ENCODE measurements around the gene SNAPIN.

SNAPIN gene, protein sequence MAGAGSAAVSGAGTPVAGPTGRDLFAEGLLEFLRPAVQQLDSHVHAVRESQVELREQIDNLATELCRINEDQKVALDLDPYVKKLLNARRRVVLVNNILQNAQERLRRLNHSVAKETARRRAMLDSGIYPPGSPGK

DNA sequence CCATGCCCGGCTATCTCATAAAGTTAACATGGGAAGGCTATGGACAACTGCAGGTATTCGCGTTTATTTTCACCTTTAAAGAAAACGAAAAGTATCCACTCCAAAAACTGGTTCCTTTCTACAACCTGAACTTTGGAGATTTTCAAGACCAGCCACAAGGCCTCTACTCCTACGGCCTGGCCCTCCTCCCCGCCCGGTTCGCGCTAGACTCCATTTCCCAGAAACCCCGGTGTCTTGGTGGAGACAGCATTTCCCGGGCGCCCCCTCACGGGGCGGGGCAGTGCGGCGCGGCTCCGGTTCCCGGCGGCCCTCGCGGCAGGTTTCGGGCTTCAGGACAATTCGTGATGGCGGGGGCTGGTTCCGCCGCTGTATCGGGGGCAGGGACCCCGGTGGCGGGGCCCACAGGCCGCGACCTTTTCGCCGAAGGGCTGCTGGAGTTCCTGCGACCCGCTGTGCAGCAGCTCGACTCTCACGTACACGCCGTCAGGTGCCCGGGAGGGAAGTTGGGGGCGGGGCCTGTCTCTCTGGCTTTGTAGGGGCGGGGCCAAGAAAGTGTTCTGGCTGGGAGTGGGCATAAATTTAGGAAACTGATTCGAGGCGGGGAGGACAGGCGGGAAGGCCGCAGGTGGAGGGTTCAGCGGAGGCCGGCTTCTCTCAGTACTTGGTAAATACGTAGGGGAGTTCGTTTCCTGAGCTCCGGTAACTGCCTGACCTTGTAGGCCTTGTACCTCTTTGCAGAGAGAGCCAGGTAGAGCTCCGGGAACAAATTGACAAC, at the start of gene SNAPIN:
Gene SNAPIN, plus strand, starts transcription at position 304 of the 775 bp plus-strand sequence. Its CDS starts 41 bp downstream, at position 345.
- DNase-seq (ENCODE audit: low read depth) = peak; percentile 61

DNA sequence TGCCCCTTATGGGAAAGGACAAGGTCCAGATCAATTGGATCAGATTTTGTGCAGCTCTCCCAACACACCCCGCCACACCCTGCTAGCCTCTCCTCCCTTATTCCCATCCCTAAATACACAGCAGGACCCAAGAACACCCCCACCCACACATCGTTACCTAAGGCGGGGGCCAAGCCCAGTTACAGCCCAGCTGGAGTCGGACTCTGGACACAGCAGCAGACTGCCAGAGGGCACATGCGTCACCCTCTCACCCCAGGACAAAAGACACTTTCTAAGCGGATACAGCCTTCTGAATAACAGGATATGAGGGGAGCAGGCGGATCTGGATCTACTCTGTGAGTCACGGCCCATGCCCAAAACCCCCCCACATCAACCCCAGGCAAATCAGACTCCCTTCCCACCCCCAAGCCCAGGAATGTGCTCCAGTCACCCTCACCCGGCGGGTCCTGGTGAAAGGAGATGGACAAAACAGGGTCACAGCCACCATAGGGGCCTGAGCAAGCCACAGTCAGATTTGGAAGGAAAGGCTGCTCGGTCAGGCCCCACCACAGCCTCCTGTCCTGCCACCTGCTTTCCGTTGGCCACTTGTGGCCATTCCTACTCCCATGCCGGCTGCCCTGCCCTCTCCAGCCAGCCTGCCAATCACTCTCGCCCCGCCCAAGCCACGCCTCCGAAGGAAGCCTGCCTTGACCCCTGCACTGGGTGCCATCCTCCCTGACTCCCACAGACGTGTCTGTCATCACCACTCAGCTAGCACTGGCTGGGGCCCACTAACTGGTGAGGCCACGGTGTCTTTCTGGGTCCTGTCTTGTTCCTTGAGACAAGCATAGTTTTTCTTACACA, 49.5 kb upstream of the SNAPIN start:
- DNase-seq (ENCODE audit: low read depth) = peak; percentile 86

DNA sequence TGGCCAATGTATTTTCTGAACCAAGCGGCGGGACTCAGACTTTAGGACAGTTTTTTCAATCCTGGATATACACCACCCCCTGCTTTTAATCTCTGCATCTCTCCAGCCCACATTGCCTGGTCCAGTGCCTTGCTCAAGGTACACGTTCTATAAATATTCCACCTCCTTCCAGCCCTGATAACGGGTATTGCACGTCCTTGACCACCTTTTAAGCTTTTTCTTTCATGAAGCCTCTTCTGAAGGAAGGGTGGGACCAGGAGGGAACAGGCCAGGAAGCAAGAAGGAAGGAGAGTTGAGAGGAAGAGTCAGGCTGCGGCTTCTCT, 49.0 kb upstream of the SNAPIN start:
- no peak for DNase-seq (ENCODE audit: low read depth)

DNA sequence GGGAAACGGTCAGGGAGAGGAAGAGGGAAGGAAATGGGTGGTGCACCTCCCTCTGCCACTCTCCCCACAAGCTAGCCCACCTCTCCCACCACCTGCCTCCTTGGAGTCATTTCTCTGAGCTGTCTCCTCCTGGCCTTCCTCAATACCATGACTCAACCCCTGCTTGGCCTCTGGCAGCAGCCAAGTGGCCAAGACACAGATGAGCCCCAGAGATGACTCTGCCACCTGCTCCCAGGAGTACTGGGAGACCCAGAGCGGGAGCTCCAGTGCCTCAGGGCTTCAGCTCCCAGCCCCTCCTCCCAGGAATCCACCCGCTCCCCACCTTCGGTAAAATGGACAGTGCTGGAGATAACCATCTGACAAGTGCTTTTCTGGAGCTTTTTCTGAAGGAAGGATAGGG, 48.2 kb upstream of the SNAPIN start:
- DNase-seq (ENCODE audit: low read depth) = no peak

DNA sequence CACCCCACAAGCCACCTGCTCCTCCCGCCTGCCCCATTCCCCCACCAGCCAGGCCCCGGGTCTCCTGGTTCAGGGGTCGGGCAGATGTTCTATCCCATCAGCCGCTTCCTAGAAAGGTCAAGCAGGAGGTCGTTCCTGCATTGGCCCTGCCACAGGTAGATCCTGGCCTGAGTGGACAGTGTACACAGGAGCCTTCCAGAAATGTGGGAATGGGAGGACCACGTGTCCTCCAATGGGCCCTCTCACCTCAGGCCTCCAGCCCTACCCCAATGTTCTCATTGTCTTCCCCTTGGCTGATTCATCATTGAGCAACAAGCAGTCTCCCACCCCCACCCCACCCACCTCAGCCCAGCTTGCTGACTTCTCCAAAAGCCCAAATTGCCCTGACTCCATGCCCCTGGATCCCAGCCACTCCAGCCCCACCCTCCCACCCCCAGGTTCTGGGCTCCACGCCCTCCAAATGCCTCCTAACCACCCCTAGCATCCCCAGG, 47.6 kb upstream of the SNAPIN start:
- no peak for DNase-seq (ENCODE audit: low read depth)

DNA sequence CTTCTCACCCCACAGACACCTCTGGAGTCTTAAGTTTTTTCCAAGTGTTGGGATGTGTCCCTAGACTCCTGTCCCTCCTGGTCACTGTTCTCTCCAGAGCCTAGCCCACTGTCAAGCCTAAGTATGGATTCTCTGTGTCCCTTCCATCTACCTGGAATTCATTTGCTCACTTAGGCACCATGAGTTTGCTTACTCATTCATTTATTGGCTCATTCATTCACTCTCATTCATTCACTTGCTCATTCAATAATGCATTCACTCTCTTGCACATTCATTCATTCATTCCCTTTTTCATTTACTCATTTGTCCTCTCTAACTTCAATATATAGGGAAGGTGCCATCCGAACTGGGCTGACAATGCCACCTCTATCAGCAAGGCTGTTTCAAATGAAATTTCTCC, 47.1 kb upstream of the SNAPIN start:
- DNase-seq (ENCODE audit: low read depth) = no peak

DNA sequence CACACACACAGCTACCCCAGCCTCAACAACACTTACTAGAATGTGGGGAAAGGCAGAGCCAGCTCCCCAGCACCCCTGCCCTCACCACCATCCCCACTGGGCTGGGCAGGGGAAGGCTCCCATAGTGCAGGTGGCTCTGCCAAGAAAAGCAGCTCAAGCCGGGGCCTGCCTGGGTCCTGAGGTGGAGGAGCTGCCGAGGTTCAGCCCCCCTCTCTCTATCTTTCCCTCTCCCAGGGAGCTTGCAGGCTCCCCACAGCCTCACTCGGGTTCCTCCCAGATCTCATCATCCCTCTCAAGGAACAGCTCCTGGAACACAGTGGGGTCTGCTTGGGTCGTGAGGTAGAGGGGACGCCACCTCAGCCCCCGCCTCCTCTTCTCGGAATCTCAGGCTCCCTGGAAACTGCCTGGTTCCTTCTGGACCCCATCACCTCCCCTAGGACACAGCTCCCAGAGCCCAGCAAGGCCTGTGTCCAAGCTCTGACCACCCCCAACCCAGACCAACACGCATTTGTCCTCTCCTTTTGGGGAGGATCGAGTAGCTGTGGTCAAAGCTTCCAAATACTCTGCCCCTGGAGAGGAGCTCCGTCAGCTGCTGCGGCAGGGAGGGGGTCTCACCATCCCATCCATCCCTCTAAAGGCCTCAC, 46.3 kb upstream of the SNAPIN start:
- DNase-seq (ENCODE audit: low read depth) = no peak

DNA sequence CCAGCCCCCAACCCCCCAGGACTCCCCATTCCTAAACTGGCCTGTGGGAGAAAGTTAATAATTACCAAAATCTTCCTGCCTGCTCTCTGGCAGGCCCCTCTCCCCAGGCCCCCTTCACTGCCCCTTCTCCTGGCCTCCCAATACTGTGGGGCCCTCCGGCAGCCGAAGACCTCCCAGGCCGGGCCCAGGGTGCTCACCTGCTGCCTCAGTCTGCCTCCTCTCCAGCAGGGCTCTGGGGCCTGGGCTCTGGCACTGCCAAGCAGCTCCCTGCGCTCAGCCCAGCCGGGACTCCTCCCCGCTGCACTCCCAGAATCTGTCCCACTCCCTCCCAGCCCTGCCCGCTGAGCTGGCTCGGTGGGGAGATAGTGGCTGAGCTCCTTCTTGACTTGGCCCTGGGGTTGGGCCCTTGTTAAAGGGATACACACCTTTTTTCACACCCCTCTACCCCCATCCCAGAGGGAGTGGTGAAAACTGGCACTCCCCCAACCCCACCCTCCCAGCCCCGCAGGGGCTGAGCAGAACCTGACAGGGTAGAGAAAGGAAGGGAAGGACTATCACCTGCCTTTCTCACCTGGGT, 45.7 kb upstream of the SNAPIN start, which contains the start of gene S100A16:
Gene S100A16, minus strand, starts transcription at position 383 of the 577 bp plus-strand sequence. CDS start 4,986 bp downstream, outside the sequence.
- peak; percentile 62 for DNase-seq (ENCODE audit: low read depth)

DNA sequence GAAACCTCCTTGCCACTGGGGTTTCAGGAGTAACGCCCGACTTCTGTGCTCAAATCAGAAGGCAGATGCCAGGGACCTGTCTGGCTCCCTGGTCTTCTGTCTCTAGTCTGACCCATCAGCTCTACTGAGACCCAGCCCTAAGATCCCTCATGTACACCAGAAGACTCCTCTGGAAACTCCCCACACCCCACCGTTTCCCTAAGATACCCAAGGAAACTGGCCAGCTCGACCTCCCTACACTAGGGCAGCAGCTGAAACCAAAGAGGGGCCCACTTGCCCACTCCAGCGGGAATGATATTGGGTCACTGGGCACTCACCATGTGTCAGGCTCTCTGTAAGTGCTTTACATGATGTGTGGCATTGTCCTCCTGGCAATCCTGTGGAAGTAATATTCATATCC, 45.1 kb upstream of the SNAPIN start:
- no peak for DNase-seq (ENCODE audit: low read depth)

DNA sequence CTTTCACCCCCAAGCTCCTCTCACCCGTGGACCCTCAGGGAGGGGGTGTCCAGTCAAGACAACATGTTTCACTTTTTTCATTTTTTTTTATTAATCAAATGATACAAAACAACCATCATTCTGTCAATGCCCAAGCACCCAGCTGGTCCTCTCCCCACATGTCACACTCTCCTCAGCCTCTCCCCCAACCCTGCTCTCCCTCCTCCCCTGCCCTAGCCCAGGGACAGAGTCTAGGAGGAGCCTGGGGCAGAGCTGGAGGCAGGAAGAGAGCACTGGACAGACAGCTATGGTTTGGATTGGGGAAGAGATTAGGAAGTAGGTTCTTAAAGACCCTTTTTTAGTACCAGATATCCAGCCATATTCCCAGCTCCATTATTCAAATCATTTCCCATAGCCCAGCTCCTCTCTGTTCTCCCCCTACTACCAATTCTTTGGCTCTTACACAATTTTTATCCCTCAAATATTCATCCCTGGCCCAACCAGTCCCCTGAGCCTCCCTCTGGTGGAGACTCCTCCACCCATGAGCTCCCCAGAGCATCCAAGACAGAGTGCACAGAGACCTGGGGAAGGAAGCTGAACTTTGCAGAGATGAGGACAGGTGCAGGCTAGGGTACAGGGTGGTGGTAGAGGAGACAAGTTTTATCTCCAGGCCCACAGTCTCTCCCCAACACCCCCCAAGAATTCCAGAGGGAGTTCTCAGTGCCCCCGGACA, 44.2 kb upstream of the SNAPIN start:
- no peak for DNase-seq (ENCODE audit: low read depth)

DNA sequence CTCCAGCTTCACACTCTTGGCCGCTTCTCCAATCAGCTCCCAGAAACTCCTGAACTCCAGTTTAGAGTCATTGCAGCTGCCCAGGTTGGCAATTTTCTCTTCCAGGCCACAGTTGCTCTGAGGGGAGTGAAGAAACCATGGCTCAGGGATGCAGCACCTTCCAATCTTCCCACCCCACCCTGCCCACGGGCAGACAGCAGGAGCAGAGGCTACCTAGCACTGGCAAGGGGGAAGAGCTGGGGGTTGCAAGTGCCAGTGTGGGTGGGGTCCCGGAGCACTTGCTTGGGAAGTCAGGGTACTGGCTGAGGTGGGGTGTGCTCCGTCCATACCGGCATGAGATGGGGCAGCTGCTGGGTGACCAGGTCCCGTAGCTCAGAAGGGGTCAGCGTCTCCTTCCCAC, 43.6 kb upstream of the SNAPIN start:
- DNase-seq (ENCODE audit: low read depth) = no peak

DNA sequence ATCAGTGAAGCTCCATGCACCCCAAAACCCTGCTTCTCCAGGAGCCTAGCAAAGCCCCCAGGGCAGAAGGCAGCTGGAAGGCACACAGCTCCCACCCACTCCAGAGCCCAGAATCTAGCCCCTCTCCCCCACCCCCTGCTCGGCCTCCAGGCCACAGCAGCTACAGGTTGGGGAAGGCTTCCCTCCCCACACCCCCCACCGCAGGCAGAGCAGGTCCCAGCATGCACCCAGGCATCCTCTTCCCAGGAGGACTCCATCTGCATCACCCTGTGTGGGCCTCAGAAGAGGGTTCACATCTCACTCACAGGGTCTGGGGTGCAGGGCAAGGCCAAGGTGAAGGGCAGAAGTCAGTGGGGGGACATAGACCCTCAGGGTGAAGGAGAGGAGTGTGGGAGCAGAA, 43.1 kb upstream of the SNAPIN start:
- no peak for DNase-seq (ENCODE audit: low read depth)

DNA sequence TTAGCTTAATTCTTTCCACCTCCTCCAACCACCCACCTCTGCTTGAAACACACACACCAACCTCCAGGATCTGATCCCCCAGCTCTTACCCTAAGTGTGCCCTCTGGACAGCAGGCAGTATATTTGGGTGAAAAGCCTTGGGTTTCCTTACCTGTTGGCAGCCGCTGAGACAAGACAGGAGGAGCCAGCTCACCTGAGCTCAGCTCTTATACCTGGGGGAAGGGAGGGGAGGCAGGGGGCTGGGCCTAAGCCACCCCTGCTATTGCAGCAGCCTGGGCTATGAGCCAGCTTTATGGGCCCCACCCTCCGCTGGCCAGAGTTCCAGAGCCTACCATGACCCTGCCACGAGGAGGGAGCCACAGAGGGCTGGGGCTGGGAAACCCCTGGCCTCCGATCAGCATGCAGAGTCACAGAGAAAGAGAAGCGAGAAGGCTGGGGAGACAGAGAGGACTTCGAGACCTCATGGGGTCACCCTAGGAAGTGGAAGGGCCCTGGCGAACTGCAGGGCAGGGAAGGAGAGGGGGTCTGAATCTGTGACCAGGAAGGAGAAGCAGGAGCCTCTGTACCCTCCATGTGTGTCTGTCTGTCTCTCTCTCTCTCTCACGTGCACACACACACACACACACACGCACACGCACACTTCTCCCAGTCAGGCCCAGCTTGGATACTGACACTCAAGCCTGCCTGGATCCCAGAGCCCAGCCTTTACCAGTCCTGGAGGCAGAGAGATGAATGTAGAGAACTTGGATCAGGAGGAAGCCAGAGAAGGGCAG, 42.2 kb upstream of the SNAPIN start, which contains the start of gene S100A14:
Gene S100A14, minus strand, starts transcription at position 182 of the 773 bp plus-strand sequence. CDS start 467 bp downstream, outside the sequence.
- no peak for DNase-seq (ENCODE audit: low read depth)

DNA sequence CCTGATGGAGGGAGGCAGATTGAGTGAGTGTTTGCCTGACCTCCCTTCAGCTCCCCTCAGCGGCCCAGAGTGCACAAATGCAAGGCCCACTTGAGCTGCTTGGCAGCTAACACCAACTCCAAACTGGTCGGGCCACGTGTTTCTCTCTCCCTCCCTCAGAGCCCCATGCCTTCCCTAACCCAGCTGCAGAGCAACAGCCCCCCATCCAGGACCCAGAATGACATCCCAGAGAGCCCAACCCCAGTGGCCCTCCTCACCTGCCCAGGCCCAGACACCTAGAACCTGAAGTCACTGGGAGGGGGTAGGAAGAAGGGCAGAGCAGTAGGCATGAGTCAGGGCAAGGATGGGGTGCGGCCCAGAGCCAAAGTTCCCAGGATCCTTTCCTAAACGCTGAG, 41.6 kb upstream of the SNAPIN start:
- no peak for DNase-seq (ENCODE audit: low read depth)

DNA sequence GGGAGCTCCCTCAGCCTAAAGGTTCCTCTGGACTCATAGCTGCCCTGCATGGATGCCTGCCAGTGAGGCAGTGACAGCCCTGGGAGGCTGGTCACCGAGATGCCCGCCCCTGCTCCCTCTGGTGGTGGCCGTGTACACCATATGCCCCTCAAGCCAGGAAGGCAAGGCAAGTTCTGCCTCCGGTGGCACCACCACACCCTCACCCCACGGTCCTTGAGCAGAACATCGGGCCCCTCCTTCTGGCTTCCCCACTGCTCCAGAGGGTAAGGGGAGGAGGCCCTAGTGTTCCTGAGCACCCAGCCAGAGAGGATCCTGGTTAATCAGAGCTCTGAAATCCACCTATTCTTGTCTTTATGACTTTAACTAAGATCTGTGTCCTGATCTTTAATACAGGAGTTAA, 40.8 kb upstream of the SNAPIN start:
- peak; percentile 60 for DNase-seq (ENCODE audit: low read depth)

DNA sequence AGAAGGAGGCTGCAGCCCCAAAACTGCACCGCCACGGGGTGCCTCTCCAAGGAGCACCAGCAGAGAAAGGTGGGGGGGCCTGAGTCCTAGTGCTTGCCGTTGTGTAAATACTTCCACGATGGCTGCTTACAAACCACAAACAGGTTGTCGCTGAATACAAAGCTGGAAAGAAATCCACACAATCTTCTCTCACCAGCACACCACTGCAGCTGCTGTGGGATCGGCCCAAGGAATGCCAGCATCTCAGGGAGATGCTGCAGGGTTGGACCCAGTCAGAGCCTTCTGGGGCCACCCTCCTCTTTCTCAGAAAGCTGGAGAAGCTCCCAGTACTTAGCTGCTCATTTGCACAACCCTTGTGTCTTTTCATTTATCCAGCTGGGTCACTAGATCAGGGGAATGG, 39.3 kb upstream of the SNAPIN start:
- no peak for DNase-seq (ENCODE audit: low read depth)

DNA sequence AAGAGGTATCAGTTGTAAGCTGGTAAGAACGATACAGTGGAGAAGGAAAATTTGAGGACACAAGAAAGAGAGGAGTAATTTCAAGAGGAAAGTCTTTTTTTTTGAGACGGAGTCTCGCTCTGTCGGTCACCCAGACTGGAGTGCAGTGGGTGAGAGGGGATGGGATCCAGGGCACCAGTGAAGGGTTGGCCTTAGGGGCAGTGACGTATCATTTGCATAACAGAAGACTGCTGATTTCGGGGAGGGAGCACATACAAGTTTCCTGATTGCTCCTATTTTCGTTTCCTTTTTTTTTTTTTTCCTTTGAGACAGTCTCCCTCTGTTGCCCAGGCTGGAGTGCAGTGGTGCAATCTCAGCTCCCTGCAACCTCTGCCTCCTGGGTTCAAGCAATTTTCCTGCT, 35.4 kb upstream of the SNAPIN start:
- no peak for DNase-seq (ENCODE audit: low read depth)

DNA sequence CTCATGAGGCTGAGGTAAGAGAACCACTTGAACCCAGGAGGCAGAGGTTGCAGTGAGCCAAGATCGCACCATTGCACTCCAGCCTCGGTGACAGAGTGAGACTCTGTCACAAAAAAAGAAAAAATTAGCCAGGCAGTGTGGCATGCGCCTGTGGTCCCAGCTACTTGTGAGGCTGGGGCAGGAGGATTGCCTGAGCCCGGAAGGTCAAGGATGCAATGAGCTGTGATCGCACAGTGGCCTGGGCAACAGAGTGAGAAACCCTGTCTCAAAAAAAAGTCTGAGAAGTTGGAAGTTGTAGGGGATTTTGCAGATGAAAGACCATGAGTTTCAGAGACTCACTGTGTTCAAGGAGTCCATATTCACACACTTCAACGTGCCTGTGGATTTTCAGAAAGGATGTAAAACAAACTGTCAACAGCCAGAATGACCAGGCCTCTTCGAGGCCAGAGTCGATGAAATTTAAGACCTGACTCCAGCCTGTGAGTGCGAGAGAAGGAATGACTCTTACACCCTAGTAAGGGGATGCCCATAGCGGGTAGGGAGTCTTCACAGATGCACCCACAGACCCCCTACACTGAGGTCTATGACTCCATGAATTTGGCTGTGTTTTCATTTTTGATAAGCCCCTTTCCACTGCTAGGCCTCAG, 33.4 kb upstream of the SNAPIN start:
- DNase-seq (ENCODE audit: low read depth) = no peak

DNA sequence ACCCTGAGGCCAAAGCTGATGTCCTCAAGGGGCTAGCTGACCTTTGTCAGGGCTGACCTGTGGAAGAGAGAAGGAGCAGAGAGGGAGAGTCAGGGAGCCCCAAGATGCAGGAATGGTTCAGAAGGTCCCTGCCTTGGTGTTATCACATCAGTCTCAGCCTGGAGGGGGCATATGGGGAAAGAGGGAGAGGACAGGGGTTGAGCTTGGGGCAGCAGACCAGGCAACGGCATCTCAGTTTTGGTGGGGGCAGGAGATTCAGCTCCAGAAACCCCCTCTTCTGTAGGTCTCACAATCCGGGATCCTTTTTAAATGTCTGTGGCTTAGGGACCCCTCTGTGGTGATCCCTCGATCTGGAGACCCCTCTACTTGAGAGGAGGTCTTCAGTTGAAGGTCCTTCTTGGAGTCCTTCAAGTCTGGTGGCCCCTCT, 32.0 kb upstream of the SNAPIN start:
- no peak for DNase-seq (ENCODE audit: low read depth)

All from GM04504 (cell line).